GM18519 (cell line): ENCODE data around the gene ACAA2.
A peak's percentile ranks its signal among the peaks of the same experiment; 100 is the strongest.

Experiments
- ATAC-seq: cut with Tn5 transposase; IDR thresholded peaks from one replicate; pipeline ENCODE4 v1.9.1; 2021; ENCODE audit warnings: mild to moderate bottlenecking, moderate library complexity; ENCODE audit not compliant: unreplicated experiment, low FRiP score

ACAA2 gene, protein sequence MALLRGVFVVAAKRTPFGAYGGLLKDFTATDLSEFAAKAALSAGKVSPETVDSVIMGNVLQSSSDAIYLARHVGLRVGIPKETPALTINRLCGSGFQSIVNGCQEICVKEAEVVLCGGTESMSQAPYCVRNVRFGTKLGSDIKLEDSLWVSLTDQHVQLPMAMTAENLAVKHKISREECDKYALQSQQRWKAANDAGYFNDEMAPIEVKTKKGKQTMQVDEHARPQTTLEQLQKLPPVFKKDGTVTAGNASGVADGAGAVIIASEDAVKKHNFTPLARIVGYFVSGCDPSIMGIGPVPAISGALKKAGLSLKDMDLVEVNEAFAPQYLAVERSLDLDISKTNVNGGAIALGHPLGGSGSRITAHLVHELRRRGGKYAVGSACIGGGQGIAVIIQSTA

DNA sequence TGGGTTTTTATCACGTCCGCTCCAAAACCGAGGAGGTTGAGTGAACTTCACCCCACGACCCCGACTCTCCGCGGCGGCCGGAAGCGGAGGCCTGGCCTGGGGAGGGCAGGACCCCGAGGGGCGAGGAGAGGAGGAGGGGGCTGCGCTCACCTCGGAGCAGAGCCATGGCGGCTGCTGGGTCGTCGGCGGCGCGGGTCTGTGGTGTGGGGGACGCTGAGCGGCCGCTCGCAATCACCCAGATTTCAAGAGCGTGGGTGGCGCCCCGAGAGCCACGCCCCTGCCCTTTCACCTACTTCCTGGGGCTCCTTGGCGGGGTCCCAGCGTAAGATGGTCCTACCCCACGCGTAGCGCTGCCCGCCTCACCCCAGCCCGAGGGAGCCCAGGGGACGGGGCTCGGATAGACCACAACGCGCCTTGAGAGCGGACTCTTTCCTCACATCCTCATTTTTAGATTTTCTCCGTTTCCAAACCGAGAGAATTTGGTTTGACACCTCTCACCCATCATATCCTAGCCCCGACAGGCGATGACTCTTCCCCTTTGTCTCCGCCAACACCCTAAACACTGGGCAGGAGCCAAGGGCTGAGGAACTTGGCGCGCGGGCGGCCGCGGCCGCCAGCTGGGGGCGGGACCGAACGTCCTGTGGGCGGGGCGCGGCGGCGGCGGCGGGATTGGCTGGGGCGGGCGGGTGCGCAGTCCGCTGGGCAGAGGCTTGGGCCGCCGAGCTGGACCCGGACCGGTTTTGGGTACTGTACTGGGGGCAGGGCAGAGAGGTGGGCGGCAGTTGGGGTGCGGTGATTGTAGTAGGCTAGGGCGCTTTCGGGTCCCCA, at the start of gene ACAA2:
TSS of gene ACAA2 (minus strand) at position 215 of the 828 bp plus-strand sequence. CDS start at position 166, 49 bp downstream.
- peak; percentile 66 for ATAC-seq

DNA sequence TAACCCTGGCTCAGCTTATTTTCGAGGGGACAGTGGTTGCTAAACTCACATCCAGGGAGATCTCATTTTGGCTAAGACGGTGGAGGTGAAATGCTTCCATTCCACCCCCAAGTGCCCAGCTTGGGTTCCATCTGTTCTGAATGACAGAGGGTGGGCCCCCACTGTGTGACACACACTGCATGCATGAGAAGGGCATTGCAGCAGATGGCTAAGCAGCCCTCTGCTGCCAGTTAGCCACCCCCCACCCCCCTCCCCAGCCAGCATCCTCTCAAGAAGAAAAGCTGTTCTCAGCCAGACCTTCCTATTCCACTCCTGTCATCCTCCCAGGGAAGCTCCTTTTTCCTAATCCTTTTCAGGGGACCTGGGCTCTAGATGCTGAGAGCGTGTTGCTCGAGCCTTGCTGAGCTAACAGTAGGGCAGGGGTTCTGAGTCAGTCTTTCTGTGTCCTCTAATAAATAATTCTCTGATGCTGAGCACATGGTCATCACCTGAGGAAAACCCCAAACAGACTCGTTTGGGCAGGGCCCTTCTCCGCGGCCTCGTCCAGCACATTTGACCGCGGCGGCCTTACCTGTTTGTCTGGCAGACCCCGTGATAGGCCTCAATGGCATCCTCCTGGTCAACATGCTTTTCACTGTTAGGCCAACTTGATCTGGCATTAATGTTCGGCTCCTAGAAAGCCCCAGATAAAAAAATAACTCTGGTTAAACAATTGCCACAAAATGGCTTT, 49.5 kb upstream of the ACAA2 start:
- no peak for ATAC-seq

DNA sequence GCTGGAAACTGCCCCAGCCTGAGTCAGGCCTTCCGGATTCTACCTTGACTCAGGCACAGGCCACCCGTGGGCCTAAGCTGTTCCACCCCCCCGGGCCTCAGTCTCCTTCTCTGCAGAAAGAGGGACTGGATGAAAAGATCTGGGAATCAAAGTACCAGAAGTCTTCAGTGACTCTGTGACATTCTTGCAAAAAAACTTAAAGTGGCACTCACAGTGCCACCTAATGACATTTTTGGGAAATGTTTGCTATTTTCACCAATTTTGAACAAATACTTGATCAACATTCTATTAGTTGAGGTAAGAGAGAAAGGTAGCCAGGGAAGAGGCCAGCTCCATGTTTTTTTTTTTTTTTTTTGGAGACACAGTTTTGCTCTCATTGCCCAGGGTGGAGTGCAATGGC, 48.3 kb upstream of the ACAA2 start:
- ATAC-seq = no peak

DNA sequence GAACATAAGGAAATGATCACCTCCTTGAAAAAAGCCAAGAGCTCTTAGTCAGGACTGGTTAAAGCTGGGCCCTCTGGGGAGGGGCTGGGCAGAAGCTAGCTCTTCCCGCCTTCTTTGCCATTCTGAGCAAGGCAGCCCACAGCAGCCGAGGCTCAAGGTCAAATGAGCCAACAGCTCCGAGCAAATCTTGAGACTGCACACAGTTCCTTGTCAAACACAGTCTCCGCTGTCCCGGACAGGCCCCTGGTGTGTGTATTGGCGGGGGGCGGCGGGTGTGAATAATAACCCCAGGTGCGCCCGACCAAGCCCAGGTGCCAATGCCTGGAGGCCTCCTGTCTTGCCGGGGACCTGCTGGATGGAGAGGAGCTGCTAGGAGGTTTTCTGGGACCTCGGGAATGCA, 46.4 kb upstream of the ACAA2 start:
- no peak for ATAC-seq

DNA sequence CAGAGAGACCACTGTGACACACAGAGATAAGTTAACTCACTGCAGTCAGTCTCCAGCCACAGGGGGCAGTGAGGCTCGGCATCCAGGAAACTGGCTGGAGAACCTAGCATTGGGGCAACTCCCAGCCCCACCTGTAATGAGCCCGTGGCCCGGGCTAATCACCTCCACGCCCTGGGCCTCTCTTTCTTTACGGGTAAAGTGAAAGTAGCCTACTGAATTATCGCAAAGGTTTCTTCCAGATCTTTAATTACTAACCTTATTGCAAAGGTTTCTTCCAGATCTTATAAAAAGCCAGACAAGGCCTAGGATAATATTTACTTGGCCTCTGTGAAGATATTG, 45.7 kb upstream of the ACAA2 start:
- ATAC-seq = no peak

DNA sequence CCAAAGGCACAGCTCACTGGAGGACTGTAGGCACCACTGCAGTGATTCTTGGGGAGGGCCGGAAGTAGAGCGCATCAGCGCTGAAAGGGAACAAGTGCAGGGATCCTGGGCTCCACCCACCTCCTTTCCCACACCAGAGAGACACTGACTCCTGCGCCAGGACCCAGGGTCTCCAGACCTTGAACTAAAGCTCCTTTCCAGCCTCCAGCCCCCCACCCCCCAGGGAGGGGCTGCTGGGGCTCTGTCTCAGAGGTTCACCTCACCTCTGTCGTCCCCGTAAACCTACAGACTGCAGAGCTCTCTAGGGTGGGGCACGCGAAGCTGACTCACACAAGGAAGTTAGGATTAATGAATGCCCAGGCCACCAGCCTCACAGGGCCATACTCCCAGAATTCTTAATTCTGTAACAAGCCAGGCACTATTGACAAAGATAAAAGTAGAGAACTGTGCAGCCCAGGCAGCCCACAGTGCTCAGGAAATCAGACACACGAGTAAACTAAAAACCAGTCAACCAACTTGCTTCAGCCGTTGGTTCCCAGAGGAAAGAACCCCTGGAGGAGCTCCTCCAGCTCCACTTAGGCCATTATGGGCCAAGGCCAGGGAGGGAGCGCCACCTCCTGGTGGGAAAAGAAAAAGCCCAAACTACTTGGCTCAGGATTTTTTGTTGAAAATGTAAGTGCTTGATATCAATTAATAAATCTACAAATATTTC, 45.1 kb upstream of the ACAA2 start:
- ATAC-seq = no peak

DNA sequence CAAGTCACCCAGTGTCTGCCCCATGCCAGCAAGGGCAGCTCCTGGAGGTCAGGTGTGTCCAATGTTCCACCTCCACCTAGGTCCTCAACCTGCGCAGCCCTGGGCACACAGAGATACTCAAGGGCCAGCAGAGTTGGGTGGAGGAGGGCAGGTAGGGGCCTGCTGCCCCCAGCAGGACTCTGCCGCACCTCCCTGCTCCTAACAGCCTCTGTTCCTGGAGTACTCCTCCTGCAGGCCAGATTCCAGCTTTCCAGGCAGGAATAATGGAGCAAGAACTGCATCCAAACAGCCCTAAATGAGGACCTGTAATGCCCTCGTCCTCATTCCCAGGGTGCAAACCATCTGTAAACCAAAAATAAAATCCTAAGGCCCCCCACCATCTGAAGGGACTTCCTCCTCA, 44.4 kb upstream of the ACAA2 start:
- no peak for ATAC-seq

DNA sequence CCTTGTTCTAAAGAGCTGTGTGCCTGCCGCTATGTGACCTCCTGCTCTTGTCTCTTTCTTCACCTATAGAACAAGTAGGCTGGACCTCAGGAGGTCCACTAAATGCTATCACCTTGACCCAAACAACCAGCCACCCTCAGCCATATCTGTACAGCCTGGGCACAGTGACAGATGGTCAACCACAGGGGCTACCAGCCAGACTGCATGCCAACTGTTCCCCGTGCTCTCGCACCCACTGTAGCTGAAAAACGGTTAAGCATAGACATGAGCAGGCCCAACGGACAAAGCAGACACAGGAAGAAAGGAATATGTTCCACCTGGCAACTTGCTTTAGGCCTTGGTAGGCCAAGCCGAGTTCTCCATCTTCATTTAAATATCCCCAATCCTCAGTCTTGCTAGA, 43.2 kb upstream of the ACAA2 start:
- ATAC-seq = no peak

DNA sequence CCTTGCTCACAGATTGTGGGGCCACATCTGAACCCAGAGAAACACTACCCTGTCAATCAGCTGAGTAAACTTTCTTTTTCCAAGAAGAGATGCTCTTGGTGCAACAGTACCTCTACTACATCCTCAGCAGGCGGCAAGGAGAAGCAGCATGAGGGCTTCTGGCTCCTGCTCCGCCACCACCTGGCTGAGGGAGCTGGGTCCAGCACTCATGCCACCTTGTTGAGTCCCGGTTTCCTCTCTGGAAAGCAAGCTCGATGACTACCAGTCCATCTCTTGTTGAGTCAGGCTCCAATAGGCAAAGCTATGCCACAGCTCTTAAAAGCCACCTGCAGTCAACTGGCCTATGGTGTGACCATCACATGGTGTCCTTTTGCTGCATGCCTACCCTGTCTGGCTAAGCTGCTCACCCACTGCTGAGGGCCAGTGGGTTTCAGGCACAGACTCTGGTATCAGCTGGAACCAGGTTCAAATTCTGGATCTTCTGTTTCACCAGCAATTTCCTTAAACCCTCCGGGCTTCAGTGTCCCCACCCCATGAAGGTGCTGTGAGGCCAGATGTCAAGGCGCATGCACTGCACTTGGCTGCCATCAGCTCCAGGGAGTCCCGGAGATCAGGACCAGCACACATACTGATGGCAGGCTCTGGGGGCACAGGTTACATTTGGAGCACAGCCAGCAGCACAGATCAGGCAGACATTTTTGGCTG, 42.5 kb upstream of the ACAA2 start:
- no peak for ATAC-seq

DNA sequence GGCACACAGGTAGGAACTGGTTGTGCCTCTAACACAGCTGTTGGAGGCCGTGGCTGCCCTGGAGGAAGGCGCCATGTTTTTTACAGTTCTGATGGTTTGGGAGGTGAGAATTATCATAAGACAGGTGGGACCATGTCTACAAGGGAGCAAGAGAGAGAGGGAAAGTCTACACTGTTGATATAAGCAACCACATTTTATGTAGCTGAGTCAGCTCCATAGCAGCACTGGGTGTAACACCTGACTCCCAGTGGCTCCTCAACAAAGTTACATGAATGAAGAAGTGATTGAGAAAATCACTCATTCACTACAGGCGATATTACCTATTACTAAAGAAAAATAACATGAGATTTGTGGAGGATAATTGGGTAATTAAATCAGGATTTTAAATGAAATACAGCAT, 41.3 kb upstream of the ACAA2 start:
- ATAC-seq = no peak

DNA sequence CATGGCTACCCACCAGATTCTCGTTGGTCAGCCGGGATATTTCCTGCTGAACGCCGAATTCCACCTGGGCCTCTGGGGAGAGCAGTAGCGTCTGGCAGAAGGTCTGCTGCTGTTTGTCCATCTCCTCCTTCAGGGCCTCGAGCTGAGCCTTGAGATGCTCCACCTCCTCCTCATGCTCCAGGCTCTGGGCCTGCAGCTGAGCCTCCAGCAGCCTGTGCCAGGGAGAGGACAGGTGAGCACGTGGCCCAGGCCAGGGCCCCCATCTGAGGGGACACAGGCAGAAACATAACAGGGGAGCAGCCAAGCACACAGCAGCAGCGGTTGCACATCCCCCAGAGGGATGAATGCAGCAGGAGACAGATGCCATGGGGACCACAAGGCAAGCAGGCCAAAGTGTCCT, 40.1 kb upstream of the ACAA2 start:
- no peak for ATAC-seq

DNA sequence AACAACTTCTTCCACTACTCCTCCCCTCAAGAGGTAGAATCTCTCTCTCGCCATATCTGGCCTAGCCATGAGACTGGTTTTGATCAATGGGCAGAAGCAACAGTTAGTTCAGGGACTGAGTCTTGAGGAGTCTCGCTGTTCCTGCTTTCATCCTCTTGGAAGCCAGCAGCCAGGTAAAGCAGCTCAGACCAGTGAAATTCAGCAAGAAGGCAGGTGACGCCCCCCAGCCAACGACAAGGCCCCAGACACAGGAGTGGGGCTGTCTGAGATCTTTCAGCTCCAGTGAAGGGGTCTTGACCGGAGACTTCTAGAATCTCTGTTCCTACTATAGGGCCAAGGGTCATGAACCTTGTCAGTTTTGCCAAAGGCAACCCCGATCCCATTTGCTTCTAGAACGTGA, 39.7 kb upstream of the ACAA2 start:
- ATAC-seq = no peak

DNA sequence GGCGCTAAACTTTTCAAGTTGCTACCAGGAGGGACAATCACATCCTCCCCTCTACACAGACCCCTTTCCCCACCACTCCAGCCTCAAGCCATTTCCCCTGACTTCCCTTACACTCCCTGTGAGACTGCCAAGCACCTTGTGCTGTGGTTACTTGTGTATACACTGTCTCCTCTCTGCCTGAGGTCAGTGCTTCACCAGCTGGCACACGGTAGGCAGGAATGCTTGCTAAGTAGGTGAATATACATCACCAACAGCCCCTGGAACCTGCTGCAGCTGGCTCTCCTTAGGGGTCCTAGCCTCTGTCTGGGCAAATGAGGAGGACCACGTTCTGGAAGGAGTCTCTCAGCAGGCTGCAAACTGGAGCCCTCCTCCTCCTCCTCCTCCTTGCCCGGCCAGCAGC, 38.3 kb upstream of the ACAA2 start:
- ATAC-seq = no peak

DNA sequence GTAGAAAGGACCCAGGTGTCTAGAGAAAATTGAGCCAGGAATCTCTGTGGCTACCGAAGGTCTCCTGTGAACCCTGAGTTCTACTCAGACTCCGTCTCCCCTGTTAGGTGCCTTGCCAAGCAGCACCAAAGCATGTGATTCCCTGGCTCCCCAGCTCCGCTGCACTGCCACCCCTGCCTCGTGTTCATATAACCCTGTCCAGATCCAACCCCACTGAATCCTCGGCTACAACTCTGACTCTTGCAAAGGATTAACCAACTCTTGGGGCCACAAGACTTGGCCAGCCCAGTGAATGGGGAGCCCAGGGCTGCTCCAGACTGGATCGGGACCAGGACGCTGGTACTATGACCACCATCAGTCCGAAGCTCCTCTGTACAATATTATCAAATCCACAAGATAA, 37.3 kb upstream of the ACAA2 start:
- ATAC-seq = no peak

DNA sequence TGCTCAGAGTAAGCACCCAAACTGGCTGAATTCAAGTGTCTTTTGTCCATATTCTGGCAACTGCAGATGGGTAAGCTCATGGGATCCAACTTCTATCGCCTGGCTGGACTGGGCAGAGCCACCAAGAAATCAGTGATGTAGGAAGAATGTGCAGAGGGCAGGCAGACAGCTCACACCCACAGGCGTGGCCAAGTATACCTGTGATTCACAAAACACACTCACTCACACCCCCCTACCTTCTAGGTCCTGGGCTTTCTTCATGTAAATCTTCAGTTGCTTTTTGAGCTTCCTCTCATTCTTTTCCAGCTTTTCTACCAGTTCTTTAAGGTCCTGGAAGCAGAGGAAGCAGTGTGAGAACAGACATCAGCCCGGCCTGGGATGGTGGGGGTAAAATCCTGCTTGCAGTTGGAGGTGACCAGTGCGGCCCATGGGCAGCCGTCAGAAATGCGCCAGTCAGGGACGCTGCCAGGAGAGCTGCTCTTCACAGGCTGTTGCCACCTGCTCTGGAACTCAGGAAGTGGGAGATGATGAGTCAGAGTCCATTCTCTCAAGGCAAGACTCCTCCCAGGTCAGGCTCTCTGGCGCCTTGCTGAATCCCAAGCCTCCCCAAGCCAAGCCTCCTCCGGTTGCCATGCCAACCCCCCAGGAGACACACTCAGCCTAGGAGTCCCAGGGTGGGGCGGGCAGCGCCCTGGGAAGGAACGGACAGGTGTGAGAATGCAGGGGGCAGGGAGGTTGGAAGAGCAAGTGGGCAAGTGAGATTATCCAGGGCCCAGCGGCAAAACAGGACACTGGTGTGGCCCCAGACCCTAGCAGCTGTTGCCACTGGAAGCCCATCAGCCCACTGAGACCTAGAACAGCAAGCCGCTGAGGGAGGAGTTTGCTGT, 36.2 kb upstream of the ACAA2 start:
- no peak for ATAC-seq

DNA sequence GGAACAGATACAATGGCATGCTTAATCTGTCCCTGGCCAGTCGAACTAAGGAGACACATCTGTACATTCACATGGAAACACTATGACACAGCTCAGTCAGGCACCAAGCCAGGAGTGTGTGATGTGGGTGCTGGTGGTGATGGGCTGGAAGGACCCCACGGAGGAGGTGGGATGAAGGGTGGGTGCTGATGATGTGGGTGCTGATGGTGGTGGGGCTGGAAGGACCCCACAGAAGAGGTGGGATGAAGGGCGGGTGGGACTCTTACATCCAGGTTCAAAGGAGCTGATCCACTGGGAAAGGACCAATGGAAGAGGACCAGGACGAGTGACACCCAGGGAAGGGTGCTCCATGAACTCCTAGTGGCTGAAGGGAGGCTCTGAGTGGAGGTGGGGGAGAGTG, 34.8 kb upstream of the ACAA2 start:
- no peak for ATAC-seq

DNA sequence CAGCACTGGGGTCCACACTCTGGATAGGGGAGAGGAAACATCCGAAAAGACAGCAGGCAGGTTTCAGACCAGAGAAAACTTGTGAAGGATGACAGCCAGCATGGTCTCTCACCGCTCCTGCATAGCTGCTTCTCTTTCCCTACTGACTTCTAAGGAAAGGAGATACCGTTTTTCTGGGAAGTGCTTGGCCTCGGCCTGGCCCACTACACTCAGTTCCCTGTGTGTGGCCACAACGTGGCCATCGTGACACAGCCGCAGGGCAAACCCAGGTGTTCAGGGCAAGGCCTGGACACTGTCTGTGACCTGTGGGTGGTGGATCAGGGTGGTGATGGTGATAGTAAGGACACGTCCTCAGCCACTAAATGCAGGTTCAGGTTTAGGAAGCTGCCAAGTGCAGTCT, 34.2 kb upstream of the ACAA2 start:
- no peak for ATAC-seq

DNA sequence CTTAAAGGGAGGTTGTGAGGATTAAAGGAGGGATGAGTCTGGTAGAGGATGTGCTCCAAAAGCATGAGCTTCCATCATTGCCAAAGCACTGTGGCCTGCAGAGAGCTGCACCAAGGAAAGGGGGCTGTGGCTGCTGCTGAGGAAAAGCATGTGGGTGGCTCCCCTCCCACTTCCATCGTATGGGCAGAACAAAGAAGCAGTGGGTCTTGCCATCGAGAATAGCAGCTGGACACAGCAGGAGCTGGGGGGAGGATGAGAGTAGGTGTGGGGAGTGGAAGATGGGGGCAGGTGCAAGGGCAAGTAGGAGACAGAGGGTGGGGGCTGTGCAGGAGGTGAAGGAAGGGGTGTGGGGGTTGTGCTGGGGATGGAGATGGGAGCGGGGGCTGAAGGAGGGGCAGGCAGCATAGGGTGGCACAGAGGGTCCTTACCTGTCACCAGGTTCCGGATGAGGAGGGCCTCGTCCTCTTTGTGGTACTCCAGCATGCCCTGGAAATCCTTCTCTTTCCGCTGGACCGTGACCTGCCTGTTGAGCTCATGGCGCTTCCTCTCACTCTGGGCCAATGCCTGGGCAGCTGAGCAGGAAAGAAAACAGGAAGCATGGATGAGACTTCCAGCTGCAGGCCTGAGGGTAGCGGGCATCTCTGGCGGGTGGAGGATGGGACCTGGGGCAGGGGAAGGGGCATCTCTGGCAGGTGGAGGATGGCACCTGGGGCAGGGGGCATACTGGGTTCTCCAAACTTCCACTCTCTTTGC, 33.6 kb upstream of the ACAA2 start:
- ATAC-seq = no peak

DNA sequence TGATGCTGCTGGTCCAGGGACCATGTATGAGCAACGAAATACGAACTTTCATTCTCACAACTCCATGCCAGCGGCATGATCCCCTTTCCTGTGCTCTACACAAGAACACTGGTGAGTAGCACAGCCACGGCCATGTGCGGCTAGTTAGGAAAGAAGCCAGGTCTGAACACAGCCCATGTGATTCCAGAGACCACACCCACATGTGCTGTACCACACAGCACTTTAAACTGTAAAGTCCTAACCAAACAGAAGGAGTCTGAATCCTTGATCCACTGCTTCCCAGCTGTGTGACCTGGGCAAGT, 33.0 kb upstream of the ACAA2 start:
- no peak for ATAC-seq
